ENCODE measurements around the gene AP1AR.

The AP1AR gene

GRCh38 chr4:112225157-112225556, 6.4 kb upstream of the AP1AR start:
- no peak for DNase-seq

- peak; percentile 95 to 98 for DNase-seq
Observed at GRCh38 chr4:112230879-112231778, 458 bp upstream of the AP1AR start.

- peak; percentile 36 to 75 for DNase-seq
Observed at GRCh38 chr4:112234952-112235609, 3.5 kb downstream of the AP1AR start.

- DNase-seq = no peak
Observed at GRCh38 chr4:112236040-112236439, 4.5 kb downstream of the AP1AR start.

DNA sequence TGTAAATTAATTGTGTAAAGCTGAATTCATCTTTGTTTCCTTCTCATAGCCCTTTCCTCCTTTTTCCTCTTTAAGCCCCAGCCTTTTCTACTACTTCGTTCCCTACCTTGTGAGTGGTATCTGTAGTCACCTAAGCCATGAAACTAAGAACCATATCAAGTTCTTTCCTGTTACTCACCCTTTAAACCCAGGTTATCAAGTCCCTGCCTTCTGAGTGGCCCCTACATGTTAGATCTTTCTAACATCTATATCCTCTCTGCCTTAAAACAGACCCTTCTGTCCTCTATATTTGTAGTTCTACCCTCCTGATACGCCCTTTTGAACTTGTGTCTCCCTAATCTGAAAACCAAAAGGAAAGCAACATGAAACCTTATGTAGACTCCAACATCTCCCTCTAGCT, 7.2 kb downstream of the AP1AR start:
- no peak for DNase-seq

DNA sequence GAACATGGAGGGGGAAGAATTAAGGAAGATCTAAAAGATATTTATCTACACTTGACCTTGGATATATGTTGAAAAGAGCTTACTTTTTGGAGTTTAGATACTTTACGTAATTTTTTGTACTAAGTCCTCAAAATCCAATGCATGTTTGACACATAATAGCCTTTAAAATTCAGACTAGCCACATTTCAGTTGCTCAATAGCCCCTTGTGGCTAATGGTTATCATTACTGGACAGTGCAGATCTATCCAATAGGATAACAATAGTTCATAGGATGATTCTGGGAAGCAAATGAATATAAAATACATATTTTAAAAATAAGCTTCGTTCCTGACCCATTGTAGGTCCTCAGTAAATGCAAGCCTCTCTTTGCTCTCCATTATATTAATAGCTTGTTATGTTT, 13.8 kb downstream of the AP1AR start:
- DNase-seq = no peak

DNA sequence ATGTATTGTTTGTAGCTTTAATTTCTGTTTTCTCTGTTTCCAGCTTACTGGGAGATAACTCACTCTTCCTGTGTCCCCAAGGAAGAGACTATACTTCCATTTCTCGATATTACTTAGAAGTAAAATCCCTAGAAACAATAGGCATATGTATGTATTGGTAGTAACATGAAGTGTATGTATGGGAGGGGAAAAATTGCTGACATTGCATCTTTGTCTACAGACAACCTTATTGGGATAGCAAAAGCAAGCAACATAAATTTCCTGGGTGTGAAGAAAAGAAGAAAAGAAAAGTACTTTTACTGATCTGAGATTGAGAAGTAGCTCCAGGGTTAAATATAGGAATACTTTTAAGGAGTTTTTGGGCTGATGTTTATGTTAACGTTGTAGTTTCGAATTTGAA, 15.4 kb downstream of the AP1AR start:
- DNase-seq = no peak

DNA sequence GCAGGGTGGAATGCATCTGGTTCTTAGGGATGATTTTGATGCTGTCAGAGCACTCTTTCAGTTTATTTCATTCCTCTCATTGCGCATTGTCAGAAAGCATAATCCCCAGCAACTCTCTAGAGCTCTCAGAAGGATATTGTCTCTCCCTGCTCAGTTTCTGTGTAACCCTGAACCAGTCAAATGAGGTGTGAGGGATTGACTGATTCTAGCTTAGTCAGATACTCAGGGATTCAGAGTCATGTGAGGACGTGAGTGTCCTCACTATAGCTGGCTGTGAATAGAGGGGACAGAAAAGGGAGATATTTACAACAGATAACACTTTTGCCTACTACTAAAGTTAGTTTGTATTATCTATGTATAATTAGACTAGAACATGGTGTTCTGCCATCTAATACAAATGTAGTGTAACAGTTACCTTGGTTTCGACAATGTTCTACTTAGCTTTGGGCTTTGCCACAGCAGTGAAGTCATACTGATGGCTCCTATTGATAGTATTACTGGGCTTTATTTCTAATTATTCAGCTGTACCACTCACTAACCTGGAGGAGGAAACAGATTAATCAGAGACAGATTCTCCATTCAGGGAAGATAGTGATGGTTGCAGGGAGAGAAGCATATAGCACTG, 19.5 kb downstream of the AP1AR start:
- DNase-seq = no peak

- no peak for DNase-seq
Observed at GRCh38 chr4:112252234-112252633, 20.6 kb downstream of the AP1AR start.

- DNase-seq = no peak
Observed at GRCh38 chr4:112253382-112254000, 21.9 kb downstream of the AP1AR start.

DNA sequence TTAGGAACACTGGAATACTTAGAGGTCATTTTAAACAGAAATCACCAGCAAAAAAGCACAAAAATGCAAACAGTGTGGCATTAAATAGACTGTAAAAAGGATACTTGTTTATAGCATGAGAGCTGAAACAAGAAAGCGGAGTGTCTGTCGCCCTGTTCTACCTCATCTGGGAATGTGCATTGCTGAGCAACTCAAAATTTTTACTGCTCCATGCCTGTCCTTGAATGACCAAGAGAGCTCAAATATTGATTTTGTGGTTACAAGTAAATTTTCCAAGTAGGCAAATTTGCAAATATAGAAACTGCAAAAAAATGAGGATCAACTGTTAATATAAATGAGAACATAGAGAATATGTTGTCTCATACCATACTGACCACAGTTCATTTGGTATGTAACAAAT, 25.5 kb downstream of the AP1AR start:
- DNase-seq = no peak

GRCh38 chr4:112266823-112267222, 35.2 kb downstream of the AP1AR start:
- no peak for DNase-seq

DNA sequence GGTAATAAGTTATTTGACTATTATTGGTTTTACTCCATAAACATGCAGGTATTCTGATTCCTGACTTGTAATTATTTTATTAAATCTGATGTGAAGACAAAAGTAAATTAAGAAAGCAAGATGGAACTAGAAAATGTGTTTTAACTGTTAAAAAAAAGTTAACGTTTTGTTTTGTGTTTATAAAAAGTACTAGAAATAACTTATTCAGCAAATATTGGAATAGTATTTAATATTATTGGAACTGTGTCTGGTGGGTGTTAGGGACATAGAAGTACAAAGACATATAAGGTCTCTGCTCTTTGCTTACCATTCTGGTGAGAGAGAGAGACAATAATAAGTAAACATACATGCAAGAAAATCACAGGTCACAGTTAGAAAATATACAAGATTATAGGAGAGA, 38.5 kb downstream of the AP1AR start:
- no peak for DNase-seq

GRCh38 chr4:112270640-112271421, 39.2 kb downstream of the AP1AR start:
- DNase-seq = no peak

GRCh38 chr4:112272292-112272691, 40.7 kb downstream of the AP1AR start:
- DNase-seq = no peak

DNA sequence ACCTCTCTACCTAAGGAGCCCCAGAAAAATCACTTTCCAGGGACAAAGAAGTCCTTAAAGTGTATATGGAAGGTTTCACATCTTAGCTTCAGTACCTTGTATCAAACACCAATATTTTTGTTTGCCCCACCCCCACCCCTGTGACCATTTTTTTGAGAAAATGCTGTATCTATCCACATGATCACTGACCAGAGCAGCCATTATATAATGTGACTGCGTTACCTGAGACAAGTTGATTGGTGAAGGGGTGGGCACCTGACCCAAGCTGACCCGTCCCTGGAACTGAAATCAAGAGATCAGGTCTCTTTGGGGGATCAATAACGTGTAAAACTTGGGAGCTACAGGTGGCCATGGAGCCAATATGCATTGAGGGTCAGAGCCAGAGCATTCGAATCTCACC, 43.4 kb downstream of the AP1AR start:
- DNase-seq = no peak

DNA sequence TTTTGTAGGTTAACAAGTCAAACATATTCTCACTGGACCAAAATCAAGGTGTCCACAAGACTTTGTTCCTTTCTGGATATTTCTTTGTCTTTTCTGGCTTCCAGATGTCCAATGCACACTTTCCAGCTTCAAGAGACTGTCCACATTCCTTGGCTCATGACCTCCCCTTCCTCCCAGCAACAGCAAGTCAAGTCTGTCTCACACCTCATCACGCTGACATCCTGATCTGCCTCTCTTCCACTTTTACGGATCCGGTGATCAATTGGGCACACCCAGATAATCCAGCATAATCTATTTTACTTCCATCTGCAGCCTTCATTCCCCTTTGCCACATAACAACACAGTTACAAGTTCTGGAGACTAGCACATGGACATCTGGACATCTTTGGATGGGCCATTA, 44.5 kb downstream of the AP1AR start:
- DNase-seq = no peak

DNA sequence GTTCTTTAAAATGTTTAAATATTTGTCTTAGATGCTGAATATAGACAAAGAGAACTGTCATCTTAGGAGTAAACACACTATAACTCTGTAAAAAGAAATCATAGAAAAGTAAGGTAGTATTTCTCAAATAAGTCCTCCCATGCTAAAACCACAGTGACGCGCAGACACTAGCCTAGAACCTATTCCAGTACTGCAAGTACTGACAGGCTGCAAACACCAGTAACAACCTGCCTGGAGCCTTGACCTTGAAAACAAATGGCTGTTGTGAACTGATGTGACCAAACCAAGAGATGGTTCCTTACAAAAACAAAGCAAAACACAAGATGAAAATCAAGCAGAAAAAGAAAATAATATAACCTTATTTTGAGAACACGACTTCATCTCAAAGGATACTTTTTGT, 45.6 kb downstream of the AP1AR start:
- no peak for DNase-seq

DNA sequence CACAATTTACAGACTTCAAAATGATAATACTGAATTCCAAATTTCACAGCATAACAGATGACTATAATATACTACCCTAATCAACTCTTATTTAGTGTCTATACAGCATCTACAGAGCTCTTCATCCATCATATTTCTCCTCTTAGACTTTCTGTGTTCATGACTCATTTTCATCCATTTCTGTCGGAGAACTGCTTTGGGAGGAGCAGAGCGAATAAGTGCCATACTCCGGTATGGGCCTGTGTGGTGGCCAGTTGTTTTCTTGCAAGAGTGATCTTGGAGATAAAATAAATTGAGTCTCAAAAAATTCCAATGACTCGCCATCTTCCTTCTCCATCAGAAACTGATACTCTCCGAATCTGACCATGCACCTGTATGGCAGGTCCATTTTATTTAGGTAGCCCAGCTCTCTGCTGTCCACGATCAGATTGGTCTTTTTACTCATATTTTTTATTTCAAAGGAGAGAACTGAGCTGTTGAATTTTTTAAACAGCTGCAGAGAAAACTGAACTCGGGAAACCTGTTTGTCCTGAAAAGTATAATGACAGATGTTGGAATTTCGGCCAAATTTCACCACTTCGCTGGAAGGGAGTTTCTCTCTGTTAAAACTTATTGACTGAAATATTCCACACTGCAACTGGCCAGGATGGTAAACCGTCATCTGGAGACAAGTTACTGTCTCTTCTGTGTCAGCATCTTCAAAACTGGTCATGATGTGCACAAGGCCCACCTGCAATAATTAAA, 46.3 kb downstream of the AP1AR start:
- no peak for DNase-seq

- DNase-seq = no peak
Observed at GRCh38 chr4:112279025-112279881, 47.7 kb downstream of the AP1AR start.

DNA sequence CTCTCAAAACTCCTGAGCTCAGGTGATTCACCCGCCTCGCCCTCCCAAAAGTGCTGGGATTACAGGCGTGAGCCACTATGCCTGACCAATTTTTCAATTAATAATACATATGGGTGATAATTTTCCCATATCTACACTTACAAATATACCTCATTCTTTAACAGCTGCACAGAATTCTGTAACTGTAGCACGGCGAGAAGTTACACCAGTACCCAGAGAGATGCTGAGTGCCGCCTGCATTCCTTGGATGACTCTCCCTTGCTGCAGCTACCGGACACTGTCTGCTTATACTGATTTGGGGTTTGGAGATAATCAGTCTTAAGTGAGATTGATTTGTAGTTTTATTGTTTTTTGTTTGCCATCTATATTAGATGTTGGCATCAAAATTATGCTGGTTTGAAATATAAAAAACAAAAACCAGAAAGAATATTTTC, 48.3 kb downstream of the AP1AR start:
- no peak for DNase-seq
